Trophoblast cell (in vitro differentiated cells and primary cell): ENCODE measurements around the gene FLNB.

Source experiments
- DNase-seq, 2 donors: peaks; one replicate each; pipeline ENCODE4 v3.0.0-alpha.2; 2016
- H2AFZ ChIP-seq: 2 replicates; pipeline ENCODE4 v1.6.1; 2013; ENCODE audit warnings: low read length, moderate library complexity, mild to moderate bottlenecking; ENCODE audit not compliant: insufficient read depth, poor library complexity
- H2AK5ac ChIP-seq: 2 replicates; pipeline ENCODE4 v1.6.1; 2013; ENCODE audit warnings: mild to moderate bottlenecking, low read length
- H2BK120ac ChIP-seq: 2 replicates; pipeline ENCODE4 v1.6.1; 2013; ENCODE audit warnings: low read length, mild to moderate bottlenecking, moderate library complexity; ENCODE audit not compliant: insufficient read depth, poor library complexity
- H2BK12ac ChIP-seq: 2 replicates; pipeline ENCODE4 v1.6.1; 2013; ENCODE audit warnings: mild to moderate bottlenecking, low read length, moderate library complexity
- H2BK5ac ChIP-seq: 2 replicates; pipeline ENCODE4 v1.6.1; 2013; ENCODE audit warnings: low read length, low read depth, moderate library complexity, mild to moderate bottlenecking; ENCODE audit not compliant: poor library complexity
- H3K14ac ChIP-seq: 2 replicates; pipeline ENCODE4 v1.6.1; 2013; ENCODE audit warnings: mild to moderate bottlenecking, low read length
- H3K18ac ChIP-seq: 2 replicates; pipeline ENCODE4 v1.6.1; 2013; ENCODE audit warnings: mild to moderate bottlenecking, low read length
- H3K23ac ChIP-seq: 2 replicates; pipeline ENCODE4 v1.6.1; 2013; ENCODE audit warnings: low read length
- H3K27ac ChIP-seq: 2 replicates; pipeline ENCODE4 v1.5.1; 2013; ENCODE audit warnings: low read depth, mild to moderate bottlenecking, inconsistent platforms, low read length, moderate library complexity
- H3K27me3 ChIP-seq: 2 replicates; pipeline ENCODE4 v1.6.1; 2013; ENCODE audit warnings: inconsistent platforms, mild to moderate bottlenecking, low read length, moderate library complexity; ENCODE audit not compliant: insufficient read depth
- H3K36me3 ChIP-seq, 2 experiments: 1 replicate in 1 of 2; 2 replicates in 1 of 2; pipeline ENCODE4 v1.6.1; 2013; ENCODE audit warnings: low read length in 2 of 2, mild to moderate bottlenecking in 2 of 2, moderate library complexity in 1 of 2; ENCODE audit not compliant: insufficient read depth in 2 of 2, control insufficient read depth in 1 of 2
- H3K4ac ChIP-seq: 2 replicates; pipeline ENCODE4 v1.6.1; 2013; ENCODE audit warnings: low read depth, mild to moderate bottlenecking, low read length, moderate library complexity
- H3K4me1 ChIP-seq, 2 experiments: 1 replicate in 1 of 2; 2 replicates in 1 of 2; pipeline ENCODE4 v1.6.1; 2013; ENCODE audit warnings: low read length in 2 of 2, mild to moderate bottlenecking in 2 of 2, moderate library complexity in 1 of 2; ENCODE audit not compliant: insufficient read depth in 2 of 2, control insufficient read depth in 1 of 2
- H3K4me2 ChIP-seq: 2 replicates; pipeline ENCODE4 v1.6.1; 2013; ENCODE audit warnings: inconsistent platforms, mild to moderate bottlenecking, low read length, moderate library complexity
- H3K4me3 ChIP-seq: 2 replicates; pipeline ENCODE4 v1.5.1; 2013; ENCODE audit warnings: mild to moderate bottlenecking, low read depth, low read length, inconsistent platforms
- H3K79me1 ChIP-seq: one replicate; pipeline ENCODE4 v1.6.1; 2013; ENCODE audit warnings: low read length
- H3K79me2 ChIP-seq: 2 replicates; pipeline ENCODE4 v1.6.1; 2013; ENCODE audit warnings: low read length, mild to moderate bottlenecking; ENCODE audit not compliant: control insufficient read depth, insufficient read depth, poor library complexity
- H3K9ac ChIP-seq: 2 replicates; pipeline ENCODE4 v1.6.1; 2013; ENCODE audit warnings: mild to moderate bottlenecking, low read length
- H3K9me3 ChIP-seq: 2 replicates; pipeline ENCODE4 v1.6.1; 2013; ENCODE audit warnings: low read depth, mild to moderate bottlenecking, control low read depth, inconsistent platforms, low read length; ENCODE audit not compliant: insufficient read depth
- H4K12ac ChIP-seq: 2 replicates; pipeline ENCODE4 v1.6.1; 2013; ENCODE audit warnings: low read depth, mild to moderate bottlenecking, low read length, moderate library complexity
- H4K8ac ChIP-seq: 2 replicates; pipeline ENCODE4 v1.6.1; 2013; ENCODE audit warnings: low read depth, mild to moderate bottlenecking, low read length, moderate library complexity
- H4K91ac ChIP-seq: one replicate; pipeline ENCODE4 v1.6.1; 2013; ENCODE audit warnings: low read depth, mild to moderate bottlenecking, low read length, moderate library complexity
- WGBS: extraction: QIAGEN DNeasy Blood & Tissue Kit; methylation state at CpG from one replicate; pipeline ENCODE4 v1.1.7; 2013; ENCODE audit warnings: missing lambda C conversion rate; ENCODE audit not compliant: insufficient read length, insufficient coverage; ENCODE audit errors: extremely low coverage; 5-methylcytosine and 5-hydroxymethylcytosine counted together

The FLNB gene

GRCh38 chr3:58164906-58165821 lies 156.9 kb downstream of the FLNB start:
- Histone ChIP-seq H3K36me3 (peaks cover 57 to 74% of the 10 kb centered on the region in 2 experiments), H2AK5ac (no peak overlapping the region), H3K18ac (peak overlapping the region; percentile 15), H3K9me3 (no peaks in the 10 kb centered on the region), H3K23ac (no peak overlapping the region), H2BK120ac (no peak overlapping the region), H3K14ac (peak overlapping the region; percentile 44), H3K27ac (peak overlapping the region; percentile 69), H3K4me3 (no peak overlapping the region), H2BK5ac (no peak overlapping the region), H2BK12ac (no peak overlapping the region), H3K27me3 (no peaks in the 10 kb centered on the region), H3K79me2 (no peaks in the 10 kb centered on the region), H4K91ac (no peak overlapping the region), H4K12ac (peak overlapping the region; percentile 22), H2AFZ (no peak overlapping the region), H3K79me1 (peaks cover 4% of the 10 kb centered on the region), H3K4me1 (peaks cover 11 to 18% of the 10 kb centered on the region in 2 experiments), H3K9ac (no peak overlapping the region), H3K4me2 (no peak overlapping the region), H3K4ac (no peak overlapping the region), H4K8ac (no peak overlapping the region)
- WGBS = no CpG with 5 or more reads among the region's 16 CpGs
- DNase-seq = peak in 1 of 2 donors; percentile 47

DNA sequence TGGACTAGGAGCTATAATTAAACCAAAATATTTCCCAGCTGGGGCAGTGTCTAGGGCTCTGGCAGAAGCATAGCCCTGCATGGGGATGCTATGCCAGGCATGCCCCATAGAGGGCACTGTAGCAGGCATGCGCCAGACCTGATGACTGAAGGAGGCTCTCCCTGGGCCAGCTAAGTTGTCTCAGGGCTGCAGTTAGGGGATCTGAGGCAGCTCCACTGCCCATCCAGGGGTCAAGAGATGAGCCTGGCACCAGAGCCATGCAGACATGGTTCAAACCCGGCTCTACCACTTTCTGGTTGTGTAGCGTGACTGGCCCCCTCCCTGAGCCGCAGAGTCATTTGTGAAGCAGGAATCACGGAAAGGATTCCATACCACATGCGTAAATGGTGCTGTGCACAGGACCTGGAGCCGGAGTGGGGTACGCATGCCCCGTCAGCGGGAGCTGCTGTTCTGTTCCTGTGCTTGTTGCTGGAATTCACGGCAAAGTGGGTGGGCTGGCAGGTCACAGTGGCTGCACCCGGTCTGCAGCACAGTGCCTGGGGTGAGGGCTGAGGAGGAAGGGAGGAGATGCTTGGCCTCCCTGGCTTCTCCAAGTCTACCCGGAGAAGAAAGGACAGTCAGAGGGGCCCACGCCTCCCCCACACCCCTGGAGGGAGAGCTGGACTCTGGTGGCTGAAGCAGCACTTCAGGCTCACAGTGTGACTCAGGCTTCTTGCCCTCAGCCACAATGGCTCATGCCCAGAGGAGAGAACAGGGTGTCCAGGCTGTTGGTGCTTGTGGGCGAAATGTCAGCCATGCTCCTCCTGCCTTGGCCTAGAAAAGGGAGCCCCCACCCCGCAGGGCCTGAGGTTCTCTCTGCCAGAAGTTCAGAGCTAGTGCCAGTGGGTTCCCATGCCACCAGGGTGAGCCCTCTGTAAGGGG lies 159.5 kb downstream of the FLNB start:
- Histone ChIP-seq H2AFZ (no peak overlapping the region), H3K27ac (no peak overlapping the region), H3K79me1 (peaks cover 4% of the 10 kb centered on the region), H2BK5ac (no peak overlapping the region), H4K12ac (no peak overlapping the region), H4K8ac (no peak overlapping the region), H3K9ac (no peak overlapping the region), H2BK120ac (no peak overlapping the region), H4K91ac (no peak overlapping the region), H2BK12ac (no peak overlapping the region), H3K79me2 (no peaks in the 10 kb centered on the region), H3K4me1 (peaks cover 9 to 14% of the 10 kb centered on the region in 2 experiments), H3K23ac (no peak overlapping the region), H3K4me3 (no peak overlapping the region), H3K27me3 (no peaks in the 10 kb centered on the region), H3K4me2 (no peak overlapping the region), H2AK5ac (no peak overlapping the region), H3K9me3 (no peaks in the 10 kb centered on the region), H3K36me3 (peaks cover 66 to 76% of the 10 kb centered on the region in 2 experiments), H3K4ac (no peak overlapping the region), H3K14ac (no peak overlapping the region), H3K18ac (no peak overlapping the region)
- peak; percentile 49 to 72 for DNase-seq
- WGBS = no CpG with 5 or more reads among the region's 16 CpGs

DNA sequence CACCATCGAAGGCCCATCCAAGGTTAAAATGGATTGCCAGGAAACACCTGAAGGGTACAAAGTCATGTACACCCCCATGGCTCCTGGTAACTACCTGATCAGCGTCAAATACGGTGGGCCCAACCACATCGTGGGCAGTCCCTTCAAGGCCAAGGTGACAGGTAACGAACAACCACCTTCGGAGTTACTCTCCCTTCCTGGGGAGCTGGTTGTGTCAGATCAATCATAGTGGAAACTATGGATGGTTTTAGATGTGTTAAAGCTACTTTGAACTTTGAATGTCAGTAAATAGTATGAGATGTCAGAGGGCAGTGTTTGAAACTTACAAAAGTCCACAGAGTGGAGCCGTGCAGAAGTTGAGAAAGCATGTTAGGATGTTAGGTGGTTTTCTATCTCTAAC lies 160.3 kb downstream of the FLNB start:
- Histone ChIP-seq H4K91ac (no peak overlapping the region), H2AK5ac (no peak overlapping the region), H3K23ac (no peak overlapping the region), H2BK120ac (no peak overlapping the region), H3K27ac (no peak overlapping the region), H3K14ac (no peak overlapping the region), H3K9ac (no peak overlapping the region), H3K79me1 (peaks cover 4% of the 10 kb centered on the region), H3K36me3 (peaks cover 58 to 68% of the 10 kb centered on the region in 2 experiments), H2BK12ac (no peak overlapping the region), H4K8ac (no peak overlapping the region), H3K4ac (no peak overlapping the region), H3K18ac (no peak overlapping the region), H2BK5ac (no peak overlapping the region), H4K12ac (no peak overlapping the region), H2AFZ (no peak overlapping the region), H3K4me2 (no peak overlapping the region), H3K27me3 (no peaks in the 10 kb centered on the region), H3K4me1 (peaks cover 9 to 14% of the 10 kb centered on the region in 2 experiments), H3K4me3 (no peak overlapping the region), H3K9me3 (no peaks in the 10 kb centered on the region), H3K79me2 (no peaks in the 10 kb centered on the region)
- WGBS = no CpG with 5 or more reads among the region's 7 CpGs
- no peak for DNase-seq

DNA sequence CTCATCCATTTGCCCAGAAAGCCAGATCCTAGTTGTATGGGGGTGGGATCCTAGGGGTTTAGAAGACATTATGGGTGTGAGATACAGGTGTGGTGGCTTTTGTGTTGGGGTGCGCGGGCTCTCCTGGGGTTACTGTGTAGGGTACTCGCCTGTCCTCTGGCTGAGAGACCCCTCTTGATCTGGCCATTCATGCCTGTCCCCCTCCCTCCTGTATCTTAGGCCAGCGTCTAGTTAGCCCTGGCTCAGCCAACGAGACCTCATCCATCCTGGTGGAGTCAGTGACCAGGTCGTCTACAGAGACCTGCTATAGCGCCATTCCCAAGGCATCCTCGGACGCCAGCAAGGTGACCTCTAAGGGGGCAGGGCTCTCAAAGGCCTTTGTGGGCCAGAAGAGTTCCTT lies 161.1 kb downstream of the FLNB start:
- Histone ChIP-seq H3K79me1 (peaks cover 4% of the 10 kb centered on the region), H2AK5ac (no peak overlapping the region), H3K9ac (no peak overlapping the region), H3K36me3 (peaks cover 55 to 63% of the 10 kb centered on the region in 2 experiments), H4K91ac (no peak overlapping the region), H4K12ac (no peak overlapping the region), H3K4ac (no peak overlapping the region), H2BK5ac (no peak overlapping the region), H3K18ac (no peak overlapping the region), H2BK12ac (no peak overlapping the region), H3K14ac (no peak overlapping the region), H3K79me2 (no peaks in the 10 kb centered on the region), H3K9me3 (no peaks in the 10 kb centered on the region), H3K23ac (no peak overlapping the region), H3K27ac (no peak overlapping the region), H3K27me3 (no peaks in the 10 kb centered on the region), H4K8ac (no peak overlapping the region), H3K4me2 (no peak overlapping the region), H3K4me1 (peaks cover 9 to 11% of the 10 kb centered on the region in 2 experiments), H3K4me3 (no peak overlapping the region), H2AFZ (no peak overlapping the region), H2BK120ac (no peak overlapping the region)
- no peak for DNase-seq
- no CpG with 5 or more reads among the region's 9 CpGs for WGBS
